Stimulated activated CD8-positive, alpha-beta memory T cell treated with anti-CD3 and anti-CD28 coated beads, Interleukin-2, amount 100 ng/mL, for 1 hour (primary cell): ENCODE results near the gene CST2.
"Not testable (repeated sequence)": the region's sequence is repeated elsewhere in the genome, so short reads cannot be mapped to it uniquely, and the experiment has no call there.

ENCODE experiments used
- DNase-seq, 2 donors: peaks; one replicate each; pipeline ENCODE4 v3.0.0-alpha.2; 2020; ENCODE audit warnings: low read depth in 2 of 2

Gene CST2

DNA sequence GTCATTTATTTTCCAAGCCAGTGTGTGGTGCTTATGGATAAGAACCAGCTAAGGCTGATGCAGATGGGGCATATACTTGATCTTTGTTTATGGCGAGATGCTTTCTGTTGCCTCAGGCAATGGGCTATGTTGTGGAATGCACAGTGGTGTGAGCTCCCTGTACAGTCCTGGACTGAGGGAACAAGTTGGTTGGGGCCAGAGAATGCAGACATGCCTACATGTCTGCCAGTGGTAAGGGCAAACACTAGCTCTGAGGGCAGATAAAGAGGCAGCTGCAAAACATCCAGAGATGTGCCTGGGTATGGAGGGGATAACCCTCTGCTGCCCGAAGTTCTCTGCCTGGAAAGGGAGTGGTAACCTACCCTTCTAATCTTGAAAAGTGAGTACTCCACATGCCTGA is 16.2 kb downstream of the CST2 start:
- not testable (repeated sequence) for DNase-seq

DNA sequence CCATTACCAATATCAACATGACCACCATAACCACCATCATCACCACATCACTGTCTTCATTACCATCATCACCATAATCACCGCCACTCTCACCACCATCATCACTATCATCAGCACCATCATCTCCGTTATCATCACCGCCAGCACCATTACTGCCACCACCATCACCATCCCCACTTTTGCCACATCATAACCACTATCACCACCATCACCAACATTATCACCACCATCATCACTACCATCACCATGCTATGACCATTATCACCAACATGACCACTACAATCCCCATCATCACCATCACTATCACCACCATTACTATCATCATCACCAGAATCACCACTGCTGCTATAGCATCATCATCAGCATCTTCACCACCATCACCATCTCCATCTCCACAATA is 25.7 kb downstream of the CST2 start:
- no peak for DNase-seq

DNA sequence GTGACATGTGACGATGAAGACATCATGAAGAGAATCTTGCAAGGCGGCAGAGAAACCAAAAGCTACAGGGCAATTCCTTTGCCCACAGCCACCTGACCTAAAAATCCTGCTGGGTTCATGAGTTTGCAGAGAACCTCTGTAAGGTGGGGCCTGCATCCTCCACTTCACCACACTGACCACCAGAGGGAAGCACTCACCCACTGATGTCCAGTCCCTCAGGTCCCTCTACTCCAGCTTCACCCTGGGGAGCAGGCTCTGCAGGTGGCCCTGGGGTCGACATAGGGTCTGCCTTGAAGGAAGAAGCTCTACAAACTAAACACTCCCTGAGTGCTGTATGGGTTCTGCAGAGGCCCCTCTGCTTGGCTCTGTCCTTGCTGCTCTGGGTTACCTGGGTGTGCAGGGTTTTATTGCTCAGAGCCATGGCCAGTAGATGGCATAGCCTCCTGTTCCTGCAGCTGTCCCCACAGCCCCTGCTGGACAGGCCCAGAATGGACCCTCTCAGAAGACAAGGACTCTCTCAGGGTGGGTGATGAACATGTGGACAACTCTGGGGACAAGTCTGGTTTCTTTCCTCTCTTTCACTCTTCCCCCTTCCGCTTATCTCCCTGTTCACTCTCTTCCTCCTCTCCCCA is 27.2 kb downstream of the CST2 start:
- DNase-seq = not testable (repeated sequence)

DNA sequence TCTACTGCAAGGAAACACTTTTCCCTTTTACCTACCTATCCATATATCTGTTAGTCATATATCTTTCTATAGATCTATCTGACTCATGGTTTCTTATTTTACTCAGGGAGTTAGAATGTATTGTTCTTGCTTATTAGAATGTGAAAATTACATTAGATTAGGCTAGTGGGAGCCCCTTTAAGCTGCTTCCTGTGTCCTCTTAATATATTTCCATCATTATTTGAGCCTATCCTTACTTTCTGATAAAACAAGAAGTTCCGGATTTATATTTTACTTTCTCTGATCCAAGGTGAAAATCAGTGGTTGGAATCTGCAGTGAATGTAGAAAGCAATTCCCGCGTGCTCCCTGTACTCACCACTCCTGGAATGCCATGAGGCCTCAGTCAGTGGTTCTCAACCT is 31.0 kb downstream of the CST2 start:
- DNase-seq = no peak

DNA sequence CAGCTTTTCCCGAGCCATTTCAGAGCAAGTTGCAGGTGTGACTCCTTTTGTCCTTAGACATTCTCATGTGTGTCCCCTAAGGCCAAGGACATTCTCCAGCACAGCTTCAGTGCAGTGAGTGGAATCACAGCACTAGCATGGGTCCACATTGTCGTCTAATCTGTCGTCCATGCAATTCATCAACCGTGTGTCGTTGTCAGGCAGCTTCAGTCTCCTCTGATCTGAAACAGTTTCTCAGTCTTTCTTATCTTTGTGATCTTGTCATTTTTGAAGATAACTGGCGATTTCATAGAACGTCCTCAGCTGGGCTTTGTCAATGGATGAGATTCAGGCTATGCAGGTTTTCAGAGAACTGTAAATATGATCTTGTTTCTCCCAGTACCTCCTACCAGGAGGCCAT is 31.7 kb downstream of the CST2 start:
- no peak for DNase-seq

DNA sequence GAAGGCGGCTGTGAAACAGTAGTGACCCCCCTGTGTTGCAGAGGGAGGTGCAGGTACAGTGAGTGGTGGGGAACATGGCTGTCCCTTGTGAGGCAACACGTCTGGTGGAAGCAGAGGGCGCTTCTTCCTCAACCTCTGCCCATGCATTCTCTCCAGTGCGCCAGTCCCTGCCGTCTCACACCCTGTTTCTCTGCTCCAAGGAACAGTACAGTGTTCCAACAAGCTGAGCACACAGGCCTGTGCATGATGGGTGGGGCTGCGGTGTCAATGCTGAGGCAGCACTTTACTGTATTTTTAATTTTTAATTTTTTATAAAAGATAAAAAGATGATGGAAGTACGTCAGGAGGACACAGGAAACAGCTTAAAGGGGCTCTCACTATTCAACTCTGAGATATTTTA is 32.5 kb downstream of the CST2 start:
- DNase-seq = no peak

DNA sequence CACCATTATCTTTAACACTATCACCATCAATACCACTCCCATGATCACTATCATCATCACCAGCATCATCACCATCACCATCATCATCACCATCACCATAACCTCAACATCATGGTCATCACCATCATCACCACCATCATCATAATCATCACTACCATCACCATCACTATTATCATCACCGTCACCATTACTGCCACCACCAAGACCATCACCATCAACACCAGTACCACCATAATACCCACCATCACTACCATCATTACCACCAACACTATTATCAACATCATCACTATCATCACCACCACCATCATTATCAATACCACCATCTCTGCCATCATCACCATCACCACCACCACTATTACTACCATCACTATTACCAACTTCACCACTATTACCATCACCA is 43.1 kb downstream of the CST2 start:
- no peak for DNase-seq

DNA sequence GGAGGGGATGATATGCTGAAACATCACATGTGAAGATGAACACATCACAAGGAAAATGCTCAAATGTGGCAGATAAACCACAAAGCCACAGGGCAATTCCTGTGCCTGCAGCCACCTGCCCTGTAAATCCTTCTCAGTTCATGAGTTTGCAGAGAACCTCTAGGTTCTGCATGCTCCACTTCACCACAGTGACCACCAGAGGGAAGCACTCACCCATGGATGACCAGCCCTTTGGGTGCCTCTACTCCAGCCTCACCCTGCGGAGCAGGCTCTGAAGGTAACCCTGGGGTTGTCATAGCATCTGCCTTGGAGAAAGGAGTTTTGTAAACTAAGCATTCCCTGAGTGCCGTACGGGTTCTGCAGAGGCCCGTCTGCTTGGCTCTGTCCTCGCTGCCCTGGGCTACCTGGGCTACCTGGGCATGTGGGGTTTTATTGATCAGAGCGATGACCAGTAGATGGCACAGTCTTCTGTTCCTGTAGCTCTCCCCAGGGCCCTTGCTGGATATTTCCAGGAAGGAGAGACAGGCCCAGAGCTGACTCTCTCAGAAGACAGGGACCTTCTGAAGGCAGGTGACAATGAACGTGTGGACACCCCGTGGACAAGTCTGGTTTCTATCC is 44.1 kb downstream of the CST2 start:
- no peak for DNase-seq

DNA sequence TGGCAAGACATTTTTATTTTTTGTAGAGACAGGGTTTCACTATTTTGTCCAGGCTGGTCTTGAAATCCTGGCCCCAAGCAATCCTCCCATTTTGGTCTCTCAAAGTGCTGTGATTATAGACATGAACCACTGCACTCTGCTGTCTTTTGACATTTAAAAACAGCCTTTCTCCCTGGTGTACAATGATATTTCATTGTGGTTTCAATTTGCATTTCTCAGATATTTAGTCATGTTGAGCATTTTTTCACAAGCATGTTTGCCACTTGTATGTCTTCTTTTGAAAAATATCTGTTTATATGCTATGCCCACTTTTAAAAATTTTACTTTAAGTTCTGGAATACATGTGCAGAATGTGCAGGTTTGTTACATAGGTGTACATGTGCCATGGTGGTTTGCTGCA is 47.9 kb downstream of the CST2 start:
- DNase-seq = not testable (repeated sequence)

DNA sequence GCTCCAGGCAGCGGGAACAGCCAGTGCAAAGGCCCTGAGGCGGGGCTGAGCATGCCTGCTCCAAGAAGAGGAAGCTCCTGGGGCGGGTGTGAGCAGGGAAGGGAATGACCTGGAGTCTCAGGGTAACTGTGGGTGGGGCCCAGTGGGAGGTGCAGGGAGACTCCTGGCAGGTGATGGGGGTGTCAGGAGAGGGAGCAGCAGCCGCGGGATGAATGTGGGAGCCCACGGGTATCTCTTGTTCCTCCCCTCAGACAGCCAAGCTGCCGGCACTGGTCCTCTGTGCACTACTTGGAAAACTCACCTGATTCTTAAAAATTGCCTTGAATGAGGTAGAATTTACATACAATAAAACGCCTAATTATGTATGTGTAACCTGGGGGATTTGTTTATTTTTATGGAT is 49.1 kb downstream of the CST2 start:
- not testable (repeated sequence) for DNase-seq

DNA sequence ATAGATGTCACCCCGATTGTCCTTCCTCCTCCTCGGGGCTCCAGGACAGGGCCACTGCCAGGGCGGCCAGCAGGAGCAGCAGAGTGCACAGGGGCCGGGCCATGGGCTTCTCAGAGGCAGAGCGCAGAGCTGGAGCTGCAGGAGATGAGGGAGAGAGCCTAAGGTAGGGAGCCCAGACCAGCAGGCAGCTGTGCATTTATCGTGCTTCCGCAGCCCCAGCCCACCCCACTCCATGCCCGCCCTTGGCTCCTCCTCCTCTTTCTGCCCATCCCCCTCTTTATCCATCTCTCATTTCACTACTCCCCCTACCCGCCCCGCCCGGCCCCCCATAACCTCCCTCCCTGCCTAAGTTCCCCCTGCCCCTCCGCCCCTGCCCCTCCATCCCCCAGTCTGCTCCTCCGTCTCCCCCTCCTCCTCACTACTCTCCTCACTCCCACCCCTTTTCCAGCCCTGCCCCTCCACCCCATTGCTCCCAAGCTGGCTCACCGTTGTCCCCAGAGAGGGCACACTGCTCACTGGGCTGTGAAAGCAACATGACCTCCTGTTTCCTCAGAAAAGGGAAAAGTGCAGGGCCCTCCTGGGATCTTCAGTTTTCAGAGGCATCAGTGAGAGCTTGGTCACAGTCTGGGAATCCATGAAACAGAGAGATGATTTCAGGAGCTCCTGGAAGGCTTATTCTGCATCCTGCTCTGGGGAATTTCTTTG is 50.3 kb downstream of the CST2 start:
- DNase-seq = no peak

DNA sequence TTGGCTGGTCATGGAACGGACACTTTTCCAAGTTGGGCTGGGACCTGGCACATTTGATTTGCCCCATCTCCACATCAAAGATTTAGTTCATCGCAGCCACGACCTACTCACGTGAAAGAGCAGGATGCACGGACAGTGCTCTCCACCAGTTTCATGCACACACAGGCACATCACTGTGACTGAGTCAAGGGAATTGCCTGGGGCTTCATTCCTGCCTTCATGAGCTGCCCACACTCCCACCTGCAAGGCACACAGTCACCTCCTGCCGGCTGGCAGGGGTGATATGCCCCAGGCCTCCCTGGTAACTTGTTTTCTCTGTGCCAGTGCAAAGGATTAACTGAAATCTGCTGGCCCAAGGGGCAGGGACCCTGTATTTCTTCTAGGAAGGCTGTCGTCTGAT is 52.4 kb downstream of the CST2 start:
- DNase-seq = no peak
